ENCODE results near the gene UNKL.

UNKL gene

DNA sequence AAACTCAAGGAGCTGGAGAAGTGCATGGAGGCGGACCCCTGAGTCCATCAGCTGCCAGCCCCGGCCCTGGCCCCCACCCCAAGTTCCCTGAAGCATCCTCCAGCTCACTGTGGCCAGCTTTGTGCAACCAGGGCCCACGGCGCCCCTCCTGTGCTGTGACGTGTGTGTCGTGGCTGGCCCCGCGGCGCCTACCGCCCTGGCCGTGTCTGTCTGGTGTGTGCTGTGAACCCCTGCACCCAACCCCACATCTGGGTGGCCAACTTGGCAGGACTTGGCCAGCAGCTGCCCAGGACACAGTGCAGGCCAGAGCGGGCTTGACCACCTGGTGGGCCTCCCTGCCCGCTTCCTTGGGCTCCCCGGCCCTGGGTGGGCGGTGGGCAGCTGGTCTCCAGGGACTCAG, 66.1 kb downstream of the UNKL start:
- Histone ChIP-seq H3K4me3 (ENCODE audit: extremely low read depth, insufficient read depth, low read length, poor library complexity, severe bottlenecking) (no peak overlapping the region), H3K4me1 (ENCODE audit: control insufficient read depth, insufficient read depth, low read length, poor library complexity, severe bottlenecking) (no peaks in the 10 kb centered on the region), H3K9me3 (ENCODE audit: control insufficient read depth, low read length) (no peaks in the 10 kb centered on the region), H3K36me3 (ENCODE audit: control insufficient read depth, insufficient read depth, low read length) (peaks cover 26% of the 10 kb centered on the region), H3K27ac (ENCODE audit: low read depth, low read length, severe bottlenecking) (no peak overlapping the region)
- WGBS, 2 experiments (ENCODE audit: insufficient coverage in 2 of 2) = 94 to 98% methylated on average over 15 of the region's 15 CpGs

DNA sequence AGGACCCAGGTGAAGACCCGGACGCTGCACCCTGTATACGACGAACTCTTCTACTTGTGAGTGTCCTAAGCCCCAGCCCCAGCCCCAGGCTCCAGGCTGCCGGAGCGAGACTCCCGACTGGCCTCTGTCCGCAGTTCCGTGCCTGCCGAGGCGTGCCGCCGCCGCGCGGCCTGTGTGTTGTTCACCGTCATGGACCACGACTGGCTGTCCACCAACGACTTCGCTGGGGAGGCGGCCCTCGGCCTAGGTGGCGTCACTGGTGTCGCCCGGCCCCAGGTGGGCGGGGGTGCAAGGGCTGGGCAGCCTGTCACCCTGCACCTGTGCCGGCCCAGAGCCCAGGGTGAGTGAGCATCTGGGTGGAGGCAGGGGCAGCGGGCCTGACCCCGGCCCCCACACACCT, 66.5 kb downstream of the UNKL start:
- H3K36me3 ChIP-seq (ENCODE audit: control insufficient read depth, insufficient read depth, low read length) = peaks cover 26% of the 10 kb centered on the region
- no peak overlapping the region for H3K27ac ChIP-seq (ENCODE audit: low read depth, low read length, severe bottlenecking)
- no peak overlapping the region for H3K4me3 ChIP-seq (ENCODE audit: extremely low read depth, insufficient read depth, low read length, poor library complexity, severe bottlenecking)
- H3K9me3 ChIP-seq (ENCODE audit: control insufficient read depth, low read length) = no peaks in the 10 kb centered on the region
- no peaks in the 10 kb centered on the region for H3K4me1 ChIP-seq (ENCODE audit: control insufficient read depth, insufficient read depth, low read length, poor library complexity, severe bottlenecking)
- WGBS, 2 experiments (ENCODE audit: insufficient coverage in 2 of 2) = 93 to 95% methylated on average over 24 to 29 of the region's 29 CpGs

DNA sequence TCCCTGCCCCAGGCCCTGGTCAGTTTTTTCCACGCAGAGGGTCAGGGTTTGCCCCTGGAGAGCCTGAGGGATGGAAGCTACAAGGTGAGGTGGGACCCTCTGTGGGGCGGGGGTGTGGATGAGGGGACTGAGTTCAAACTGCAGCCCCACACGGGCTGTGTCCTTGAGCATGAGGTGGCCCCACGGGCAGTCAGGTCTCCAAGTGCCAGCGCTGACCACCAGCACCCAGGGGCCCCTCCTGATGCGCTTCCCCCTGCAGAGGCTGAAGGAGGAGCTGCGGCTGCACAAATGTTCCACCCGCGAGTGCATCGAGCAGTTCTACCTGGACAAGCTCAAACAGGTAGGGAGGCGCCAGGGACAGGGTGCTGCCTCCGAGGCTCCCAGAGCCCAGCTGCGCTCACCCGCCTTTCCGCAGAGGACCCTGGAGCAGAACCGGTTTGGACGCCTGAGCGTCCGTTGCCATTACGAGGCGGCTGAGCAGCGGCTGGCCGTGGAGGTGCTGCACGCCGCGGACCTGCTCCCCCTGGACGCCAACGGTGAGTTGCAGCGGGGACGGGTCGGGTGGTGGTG, 67.1 kb downstream of the UNKL start:
- no peak overlapping the region for H3K4me3 ChIP-seq (ENCODE audit: extremely low read depth, insufficient read depth, low read length, poor library complexity, severe bottlenecking)
- H3K9me3 ChIP-seq (ENCODE audit: control insufficient read depth, low read length) = no peaks in the 10 kb centered on the region
- peaks cover 26% of the 10 kb centered on the region for H3K36me3 ChIP-seq (ENCODE audit: control insufficient read depth, insufficient read depth, low read length)
- 91 to 94% methylated on average over 22 to 28 of the region's 31 CpGs for WGBS, 2 experiments (ENCODE audit: insufficient coverage in 2 of 2)
- H3K27ac ChIP-seq (ENCODE audit: low read depth, low read length, severe bottlenecking) = no peak overlapping the region
- H3K4me1 ChIP-seq (ENCODE audit: control insufficient read depth, insufficient read depth, low read length, poor library complexity, severe bottlenecking) = no peaks in the 10 kb centered on the region

DNA sequence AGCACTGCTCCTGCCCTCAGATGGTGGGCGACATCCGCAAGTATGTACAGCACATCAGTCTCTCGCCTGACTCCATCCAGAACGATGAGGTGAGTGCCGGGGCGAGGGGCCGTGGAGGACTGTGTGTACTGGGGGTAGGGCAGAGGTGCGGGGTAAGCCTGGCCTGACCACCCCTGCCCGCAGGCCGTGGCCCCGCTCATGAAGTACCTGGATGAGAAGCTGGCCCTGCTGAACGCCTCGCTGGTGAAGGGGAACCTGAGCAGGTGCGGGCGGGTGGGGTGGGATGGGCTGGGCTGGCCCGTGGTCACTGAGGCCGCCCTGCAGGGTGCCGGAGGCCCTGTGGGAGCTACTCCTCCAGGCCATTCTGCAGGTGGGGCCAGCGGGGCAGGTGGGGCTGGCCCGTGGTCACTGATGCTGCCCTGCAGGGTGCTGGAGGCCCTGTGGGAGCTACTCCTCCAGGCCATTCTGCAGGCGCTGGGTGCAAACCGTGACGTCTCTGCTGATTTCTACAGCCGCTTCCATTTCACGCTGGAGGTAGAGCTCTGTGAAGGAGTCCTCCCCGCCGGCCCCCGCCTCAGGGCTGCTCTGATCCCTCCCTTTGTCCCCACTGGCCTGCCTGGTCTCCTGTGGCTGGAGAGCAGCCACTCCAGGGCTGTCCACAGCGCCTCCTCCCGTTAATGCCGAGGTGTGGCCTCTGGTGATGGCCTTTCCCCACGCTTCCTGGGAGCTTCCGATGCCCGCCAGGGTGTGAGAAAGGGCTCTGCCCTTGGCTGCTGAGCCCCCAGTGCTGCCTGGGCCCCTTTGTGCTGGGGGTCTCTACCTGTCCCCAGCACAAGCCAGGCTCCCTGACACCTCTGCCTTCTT, 67.8 kb downstream of the UNKL start:
- peaks cover 26% of the 10 kb centered on the region for H3K36me3 ChIP-seq (ENCODE audit: control insufficient read depth, insufficient read depth, low read length)
- H3K27ac ChIP-seq (ENCODE audit: low read depth, low read length, severe bottlenecking) = no peak overlapping the region
- 81 to 85% methylated on average over 24 to 33 of the region's 34 CpGs for WGBS, 2 experiments (ENCODE audit: insufficient coverage in 2 of 2)
- H3K9me3 ChIP-seq (ENCODE audit: control insufficient read depth, low read length) = no peaks in the 10 kb centered on the region
- no peak overlapping the region for H3K4me3 ChIP-seq (ENCODE audit: extremely low read depth, insufficient read depth, low read length, poor library complexity, severe bottlenecking)
- H3K4me1 ChIP-seq (ENCODE audit: control insufficient read depth, insufficient read depth, low read length, poor library complexity, severe bottlenecking) = no peaks in the 10 kb centered on the region

DNA sequence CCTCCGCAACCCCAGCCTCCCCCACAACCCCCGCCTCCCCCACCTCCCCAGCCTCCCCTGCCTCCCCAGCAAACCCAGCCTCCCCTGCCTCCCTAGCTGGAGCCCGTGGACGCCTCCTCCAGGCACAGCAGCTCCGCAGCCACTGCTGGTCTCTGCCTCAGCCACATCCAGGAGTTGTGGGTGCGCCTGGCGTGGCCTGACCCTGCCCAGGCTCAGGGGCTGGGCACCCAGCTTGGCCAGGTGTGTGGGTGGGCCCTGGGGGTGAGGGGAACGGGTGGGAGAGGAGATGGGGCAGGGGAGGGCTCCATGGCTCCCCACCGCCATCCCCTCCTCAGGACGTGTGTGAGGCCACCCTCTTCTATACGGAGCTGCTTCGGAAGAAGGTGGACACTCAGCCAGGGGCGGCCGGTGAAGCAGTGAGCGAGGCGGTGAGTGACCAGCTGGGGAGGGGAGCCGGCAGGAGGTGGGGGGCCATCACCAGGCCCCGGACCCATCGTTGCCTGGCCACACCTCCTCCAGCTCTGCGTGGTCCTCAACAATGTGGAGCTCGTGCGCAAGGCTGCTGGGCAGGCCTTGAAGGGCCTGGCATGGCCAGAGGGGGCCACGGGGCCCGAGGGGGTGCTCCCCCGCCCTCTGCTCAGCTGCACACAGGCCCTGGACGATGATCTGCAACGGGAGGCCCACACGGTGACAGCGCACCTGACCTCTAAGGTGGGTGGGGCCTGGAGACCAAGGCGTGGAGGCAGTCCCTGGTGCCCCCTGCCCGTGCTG, 68.7 kb downstream of the UNKL start:
- Histone ChIP-seq H3K27ac (ENCODE audit: low read depth, low read length, severe bottlenecking) (no peak overlapping the region), H3K9me3 (ENCODE audit: control insufficient read depth, low read length) (no peaks in the 10 kb centered on the region), H3K4me3 (ENCODE audit: extremely low read depth, insufficient read depth, low read length, poor library complexity, severe bottlenecking) (no peak overlapping the region), H3K4me1 (ENCODE audit: control insufficient read depth, insufficient read depth, low read length, poor library complexity, severe bottlenecking) (no peaks in the 10 kb centered on the region), H3K36me3 (ENCODE audit: control insufficient read depth, insufficient read depth, low read length) (peaks cover 26% of the 10 kb centered on the region)
- WGBS, 2 experiments (ENCODE audit: insufficient coverage in 2 of 2) = 81 to 82% methylated on average over 25 to 29 of the region's 31 CpGs

DNA sequence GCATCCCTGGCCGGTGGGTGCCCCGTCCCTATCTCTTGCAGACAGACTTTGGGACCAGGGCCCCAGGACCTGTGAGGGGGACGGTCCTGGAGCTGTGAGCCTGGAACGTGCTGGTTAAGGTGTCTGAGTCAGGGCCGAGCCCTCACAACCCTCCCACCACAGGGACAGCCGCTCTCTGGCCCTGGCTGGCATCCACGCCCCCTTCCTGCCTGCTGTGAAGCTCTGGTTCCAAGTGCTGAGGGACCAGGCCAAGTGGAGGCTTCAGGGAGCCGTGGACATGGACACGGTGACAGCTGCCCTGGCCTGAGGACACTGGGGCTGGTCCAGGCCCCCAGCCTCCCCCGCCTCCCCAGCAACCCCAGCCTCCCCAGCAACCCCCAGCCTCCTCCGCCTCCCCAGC, 69.4 kb downstream of the UNKL start:
- WGBS, 2 experiments (ENCODE audit: insufficient coverage in 2 of 2) = 61 to 69% methylated on average over 5 of the region's 11 CpGs
- H3K4me3 ChIP-seq (ENCODE audit: extremely low read depth, insufficient read depth, low read length, poor library complexity, severe bottlenecking) = no peak overlapping the region
- peaks cover 20% of the 10 kb centered on the region for H3K36me3 ChIP-seq (ENCODE audit: control insufficient read depth, insufficient read depth, low read length)
- no peaks in the 10 kb centered on the region for H3K4me1 ChIP-seq (ENCODE audit: control insufficient read depth, insufficient read depth, low read length, poor library complexity, severe bottlenecking)
- H3K27ac ChIP-seq (ENCODE audit: low read depth, low read length, severe bottlenecking) = no peak overlapping the region
- no peaks in the 10 kb centered on the region for H3K9me3 ChIP-seq (ENCODE audit: control insufficient read depth, low read length)

DNA sequence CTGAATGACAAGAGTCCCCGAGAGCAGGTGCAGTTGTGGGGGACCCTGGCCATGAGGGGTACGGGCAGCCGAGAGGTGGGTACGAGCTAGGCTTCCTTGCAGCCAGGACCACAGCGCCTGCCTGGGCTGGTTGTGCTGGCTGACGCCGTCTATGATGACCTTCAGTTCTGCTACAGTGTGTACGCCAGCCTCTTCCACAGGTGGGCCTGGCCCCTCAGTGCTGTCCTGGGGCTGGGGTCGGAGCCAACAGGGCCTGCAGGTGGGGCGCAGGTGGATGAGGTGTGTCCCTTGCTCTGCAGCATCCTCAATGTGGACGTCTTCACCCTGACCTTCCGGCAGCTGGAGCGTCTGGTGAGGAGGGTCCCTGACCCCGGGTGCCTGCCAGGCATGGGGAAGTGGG, 70.0 kb downstream of the UNKL start:
- H3K36me3 ChIP-seq (ENCODE audit: control insufficient read depth, insufficient read depth, low read length) = peaks cover 14% of the 10 kb centered on the region
- 91 to 94% methylated on average over 10 to 14 of the region's 14 CpGs for WGBS, 2 experiments (ENCODE audit: insufficient coverage in 2 of 2)
- H3K4me3 ChIP-seq (ENCODE audit: extremely low read depth, insufficient read depth, low read length, poor library complexity, severe bottlenecking) = no peak overlapping the region
- no peak overlapping the region for H3K27ac ChIP-seq (ENCODE audit: low read depth, low read length, severe bottlenecking)
- H3K4me1 ChIP-seq (ENCODE audit: control insufficient read depth, insufficient read depth, low read length, poor library complexity, severe bottlenecking) = no peaks in the 10 kb centered on the region
- no peaks in the 10 kb centered on the region for H3K9me3 ChIP-seq (ENCODE audit: control insufficient read depth, low read length)

DNA sequence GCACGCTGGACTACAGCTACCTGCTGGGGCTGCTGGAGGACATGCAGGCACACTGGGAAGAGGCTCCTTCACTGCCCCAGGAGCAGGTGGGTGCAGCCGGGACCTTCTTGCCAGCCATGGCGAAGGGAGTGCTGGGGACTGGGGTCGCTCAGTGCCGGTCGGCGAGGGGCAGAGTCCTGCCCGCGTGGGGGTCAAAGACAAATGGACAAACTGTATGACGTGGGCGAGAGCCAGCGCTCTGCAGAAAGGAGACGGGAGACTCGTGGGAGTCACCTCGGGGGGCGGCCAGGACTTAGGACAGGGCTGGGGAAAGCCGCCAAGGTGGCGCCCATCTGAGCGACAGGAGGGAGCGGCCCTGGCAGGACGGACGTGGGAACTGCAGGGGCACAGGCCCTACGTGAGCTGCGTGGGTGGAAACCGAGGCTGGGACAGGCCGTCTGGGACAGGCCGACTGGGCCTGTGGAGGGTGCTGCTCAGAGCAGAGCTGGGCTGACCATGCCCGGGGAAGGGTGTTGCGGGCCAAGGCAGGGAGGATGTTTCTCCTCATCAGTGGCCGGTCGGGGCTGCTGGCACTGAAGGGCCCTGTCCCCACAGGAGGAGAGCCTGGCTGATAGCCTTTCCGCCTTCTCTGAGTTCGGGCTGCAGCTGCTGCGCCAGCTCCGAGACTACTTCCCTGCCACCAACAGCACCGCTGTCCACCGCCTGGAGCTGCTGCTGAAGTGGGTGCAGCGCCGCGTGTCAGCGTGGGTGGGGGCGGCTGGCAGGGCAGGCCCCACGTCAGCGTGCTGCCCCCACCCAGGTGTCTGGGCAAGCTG, 70.9 kb downstream of the UNKL start:
- H3K4me3 ChIP-seq (ENCODE audit: extremely low read depth, insufficient read depth, low read length, poor library complexity, severe bottlenecking) = peak overlapping the region; percentile 14
- H3K9me3 ChIP-seq (ENCODE audit: control insufficient read depth, low read length) = no peaks in the 10 kb centered on the region
- 48 to 50% methylated on average over 39 to 44 of the region's 44 CpGs for WGBS, 2 experiments (ENCODE audit: insufficient coverage in 2 of 2)
- peaks cover 5% of the 10 kb centered on the region for H3K36me3 ChIP-seq (ENCODE audit: control insufficient read depth, insufficient read depth, low read length)
- no peaks in the 10 kb centered on the region for H3K4me1 ChIP-seq (ENCODE audit: control insufficient read depth, insufficient read depth, low read length, poor library complexity, severe bottlenecking)
- no peak overlapping the region for H3K27ac ChIP-seq (ENCODE audit: low read depth, low read length, severe bottlenecking)

DNA sequence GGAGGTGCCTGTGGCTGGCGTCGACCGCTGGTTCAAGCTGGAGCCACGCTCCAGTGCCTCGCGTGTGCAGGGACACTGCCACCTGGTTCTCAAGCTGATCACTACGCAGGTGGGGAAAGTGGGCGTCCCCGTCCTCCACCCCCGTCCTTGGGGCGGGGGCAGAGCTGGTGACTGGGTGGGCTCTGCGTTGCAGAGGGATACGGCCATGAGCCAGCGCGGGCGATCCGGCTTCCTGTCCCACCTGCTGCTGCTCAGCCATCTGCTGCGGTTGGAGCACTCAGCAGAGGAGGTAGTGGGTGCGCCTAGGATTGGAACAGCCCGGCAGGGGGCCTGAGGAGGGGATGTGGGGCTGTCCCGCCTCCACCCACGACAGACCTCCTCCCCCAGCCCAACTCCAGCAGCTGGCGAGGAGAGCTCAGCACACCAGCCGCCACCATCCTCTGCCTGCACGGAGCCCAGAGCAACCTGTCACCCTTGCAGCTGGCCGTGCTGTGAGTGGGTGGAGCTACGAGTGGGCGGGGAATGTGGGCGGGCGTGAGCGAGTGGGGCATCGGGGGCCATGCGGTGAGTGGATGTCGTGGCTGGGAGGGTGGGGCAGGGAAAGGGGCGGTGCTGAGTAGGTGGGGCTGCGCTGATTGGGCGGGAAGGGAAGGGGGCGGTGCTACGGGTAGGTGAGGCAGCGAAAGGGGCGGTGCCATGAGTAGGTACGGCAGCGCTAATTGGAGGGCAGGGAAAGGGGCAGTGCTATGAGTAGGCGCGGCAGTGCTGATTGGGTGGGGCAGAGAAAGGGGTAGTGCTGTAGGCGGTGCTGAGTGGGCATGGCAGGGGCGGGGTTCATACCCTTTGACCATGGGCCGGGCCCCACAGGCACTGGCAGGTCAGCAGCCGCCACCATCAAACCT, 71.7 kb downstream of the UNKL start:
- Histone ChIP-seq H3K36me3 (ENCODE audit: control insufficient read depth, insufficient read depth, low read length) (no peaks in the 10 kb centered on the region), H3K9me3 (ENCODE audit: control insufficient read depth, low read length) (no peaks in the 10 kb centered on the region), H3K4me3 (ENCODE audit: extremely low read depth, insufficient read depth, low read length, poor library complexity, severe bottlenecking) (peak overlapping the region; percentile 14), H3K27ac (ENCODE audit: low read depth, low read length, severe bottlenecking) (no peak overlapping the region), H3K4me1 (ENCODE audit: control insufficient read depth, insufficient read depth, low read length, poor library complexity, severe bottlenecking) (no peaks in the 10 kb centered on the region)
- 7 to 11% methylated on average over 26 to 39 of the region's 49 CpGs for WGBS, 2 experiments (ENCODE audit: insufficient coverage in 2 of 2)

Data from mesodermal cell (in vitro differentiated cells).